ENCODE measurements around the gene RXYLT1. TPM values are rescaled to one million over a fixed set of nuclear protein-coding genes. Genes with fewer than 3 reads are reported as not detected.

Gene RXYLT1
- total RNA-seq, 1 donor from 2014 or later = 10.8 TPM

DNA sequence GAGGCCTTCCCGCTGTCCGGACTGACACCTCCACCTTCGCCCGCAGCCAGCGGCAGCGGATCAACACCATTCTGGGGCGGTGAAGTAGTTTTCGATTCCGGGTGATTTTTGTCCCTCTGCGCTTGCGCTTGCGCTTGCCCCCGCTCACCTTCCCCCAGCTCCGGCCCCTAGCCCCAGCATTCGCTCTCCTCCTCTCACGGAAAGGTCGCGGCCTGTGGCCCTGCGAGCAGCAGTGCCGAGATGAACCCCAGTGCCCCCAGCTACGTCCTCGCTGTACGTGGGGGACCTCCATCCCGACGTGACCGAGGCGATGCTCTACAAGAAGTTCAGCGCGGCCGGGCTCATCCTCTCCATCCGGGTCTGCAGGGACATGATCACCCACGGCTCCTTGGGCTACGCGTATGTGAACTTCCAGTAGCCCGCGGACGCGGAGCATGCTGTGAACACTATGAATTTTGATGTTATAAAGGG, 42.1 kb downstream of the RXYLT1 start:
- Mint-ChIP-seq H3K36me3 (peaks cover 2% of the 10 kb centered on the region), H3K27me3 (ENCODE audit: insufficient read depth, low read depth) (peaks cover 4% of the 10 kb centered on the region), H3K4me1 (no peaks in the 10 kb centered on the region), H3K9me3 (peaks cover 10% of the 10 kb centered on the region), H3K27ac (no peak overlapping the region), H3K4me3 (no peak overlapping the region)
- no peak overlapping the region for H3K9ac ChIP-seq
- no peak overlapping the region for H2AFZ ChIP-seq (replicated peaks)
- no peaks in the 10 kb centered on the region for H3K27me3 ChIP-seq
- no peaks in the 10 kb centered on the region for H3K79me2 ChIP-seq (ENCODE audit: low read depth)
- H3K4me3 ChIP-seq = no peak overlapping the region
- DNase-seq (ENCODE audit: low spot score) = no peak
- H3K36me3 ChIP-seq = no peaks in the 10 kb centered on the region
- no peaks in the 10 kb centered on the region for H4K20me1 ChIP-seq (ENCODE audit: low read depth)
- H3F3A ChIP-seq (ENCODE audit: low read depth) = no peaks in the 10 kb centered on the region
- no peak for TF ChIP-seq EZH2phosphoT487 (IDR thresholded peaks at IDR 0.05)
- no peak for TF ChIP-seq EZH2 (IDR thresholded peaks at IDR 0.05)
- TF ChIP-seq, protein P1, sequence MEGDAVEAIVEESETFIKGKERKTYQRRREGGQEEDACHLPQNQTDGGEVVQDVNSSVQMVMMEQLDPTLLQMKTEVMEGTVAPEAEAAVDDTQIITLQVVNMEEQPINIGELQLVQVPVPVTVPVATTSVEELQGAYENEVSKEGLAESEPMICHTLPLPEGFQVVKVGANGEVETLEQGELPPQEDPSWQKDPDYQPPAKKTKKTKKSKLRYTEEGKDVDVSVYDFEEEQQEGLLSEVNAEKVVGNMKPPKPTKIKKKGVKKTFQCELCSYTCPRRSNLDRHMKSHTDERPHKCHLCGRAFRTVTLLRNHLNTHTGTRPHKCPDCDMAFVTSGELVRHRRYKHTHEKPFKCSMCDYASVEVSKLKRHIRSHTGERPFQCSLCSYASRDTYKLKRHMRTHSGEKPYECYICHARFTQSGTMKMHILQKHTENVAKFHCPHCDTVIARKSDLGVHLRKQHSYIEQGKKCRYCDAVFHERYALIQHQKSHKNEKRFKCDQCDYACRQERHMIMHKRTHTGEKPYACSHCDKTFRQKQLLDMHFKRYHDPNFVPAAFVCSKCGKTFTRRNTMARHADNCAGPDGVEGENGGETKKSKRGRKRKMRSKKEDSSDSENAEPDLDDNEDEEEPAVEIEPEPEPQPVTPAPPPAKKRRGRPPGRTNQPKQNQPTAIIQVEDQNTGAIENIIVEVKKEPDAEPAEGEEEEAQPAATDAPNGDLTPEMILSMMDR (IDR thresholded peaks at IDR 0.05) = no peak
- no peaks in the 10 kb centered on the region for H3K9me3 ChIP-seq (ENCODE audit: low read depth)
- no peak overlapping the region for H3K4me2 ChIP-seq
- H3K4me1 ChIP-seq = no peaks in the 10 kb centered on the region
- H3K27ac ChIP-seq = no peak overlapping the region

DNA sequence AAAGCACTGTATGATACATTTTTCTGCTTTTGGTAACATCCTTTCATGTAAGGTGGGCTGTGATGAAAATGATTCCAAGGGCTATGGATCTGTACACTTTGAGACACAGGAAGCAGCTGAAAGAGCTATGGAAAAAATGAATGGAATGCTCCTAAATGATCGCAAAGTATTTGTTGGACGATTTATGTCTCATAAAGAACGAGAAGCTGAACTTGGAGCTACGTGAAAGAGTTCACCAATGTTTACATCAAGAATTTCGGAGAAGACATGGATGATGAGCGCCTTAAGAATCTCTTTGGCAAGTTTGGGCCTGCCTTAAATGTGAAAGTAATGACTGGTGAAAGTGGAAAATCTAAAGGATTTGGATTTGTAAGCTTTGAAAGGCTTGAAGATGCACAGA, 42.6 kb downstream of the RXYLT1 start:
- no peaks in the 10 kb centered on the region for H3F3A ChIP-seq (ENCODE audit: low read depth)
- H3K4me1 ChIP-seq = no peaks in the 10 kb centered on the region
- H3K36me3 ChIP-seq = no peaks in the 10 kb centered on the region
- H3K4me3 ChIP-seq = no peak overlapping the region
- H3K27me3 Mint-ChIP-seq (ENCODE audit: insufficient read depth, low read depth) = peaks cover 4% of the 10 kb centered on the region
- H4K20me1 ChIP-seq (ENCODE audit: low read depth) = no peaks in the 10 kb centered on the region
- no peak overlapping the region for H3K4me2 ChIP-seq
- H3K27ac Mint-ChIP-seq = no peak overlapping the region
- no peak overlapping the region for H3K9ac ChIP-seq
- no peak for DNase-seq (ENCODE audit: low spot score)
- H3K4me1 Mint-ChIP-seq = no peaks in the 10 kb centered on the region
- no peaks in the 10 kb centered on the region for H3K79me2 ChIP-seq (ENCODE audit: low read depth)
- H3K27me3 ChIP-seq = no peaks in the 10 kb centered on the region
- no peak overlapping the region for H2AFZ ChIP-seq (replicated peaks)
- no peaks in the 10 kb centered on the region for H3K9me3 ChIP-seq (ENCODE audit: low read depth)
- H3K4me3 Mint-ChIP-seq = no peak overlapping the region
- TF ChIP-seq EZH2phosphoT487 (IDR thresholded peaks at IDR 0.05) (no peak), EZH2 (IDR thresholded peaks at IDR 0.05) (no peak)
- TF ChIP-seq, protein P1 (IDR thresholded peaks at IDR 0.05) = no peak
- no peak overlapping the region for H3K27ac ChIP-seq
- H3K9me3 Mint-ChIP-seq = peaks cover 10% of the 10 kb centered on the region
- H3K36me3 Mint-ChIP-seq = peaks cover 2% of the 10 kb centered on the region

DNA sequence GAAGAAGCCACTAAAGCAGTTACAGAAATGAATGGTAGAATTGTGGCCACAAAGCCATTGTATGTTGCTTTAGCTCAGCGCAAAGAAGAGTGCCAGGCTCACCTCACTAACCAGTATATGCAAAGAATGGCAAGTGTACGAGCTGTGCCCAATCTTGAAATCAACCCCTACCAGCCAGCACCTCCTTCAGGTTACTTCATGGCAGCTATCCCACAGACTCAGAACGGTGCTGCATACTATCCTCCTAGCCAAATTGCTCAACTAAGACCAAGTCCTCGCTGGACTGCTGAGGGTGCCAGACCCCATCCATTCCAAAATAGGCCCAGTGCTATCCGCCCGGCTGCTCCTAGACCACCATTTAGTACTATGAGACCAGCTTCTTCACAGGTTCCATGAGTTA, 43.3 kb downstream of the RXYLT1 start:
- H2AFZ ChIP-seq (replicated peaks) = no peak overlapping the region
- no peak overlapping the region for H3K9ac ChIP-seq
- no peaks in the 10 kb centered on the region for H3K79me2 ChIP-seq (ENCODE audit: low read depth)
- H3K9me3 ChIP-seq (ENCODE audit: low read depth) = no peaks in the 10 kb centered on the region
- H4K20me1 ChIP-seq (ENCODE audit: low read depth) = no peaks in the 10 kb centered on the region
- H3K27ac ChIP-seq = no peak overlapping the region
- Mint-ChIP-seq H3K4me1 (no peaks in the 10 kb centered on the region), H3K27ac (no peak overlapping the region), H3K4me3 (no peak overlapping the region), H3K27me3 (ENCODE audit: insufficient read depth, low read depth) (peaks cover 4% of the 10 kb centered on the region), H3K9me3 (peaks cover 10% of the 10 kb centered on the region), H3K36me3 (peaks cover 2% of the 10 kb centered on the region)
- H3K4me3 ChIP-seq = no peak overlapping the region
- no peak overlapping the region for H3K4me2 ChIP-seq
- no peak for DNase-seq (ENCODE audit: low spot score)
- no peaks in the 10 kb centered on the region for H3K27me3 ChIP-seq
- H3K36me3 ChIP-seq = no peaks in the 10 kb centered on the region
- H3K4me1 ChIP-seq = no peaks in the 10 kb centered on the region
- TF ChIP-seq, protein P1 (IDR thresholded peaks at IDR 0.05) = no peak
- TF ChIP-seq EZH2phosphoT487 (IDR thresholded peaks at IDR 0.05) (no peak), EZH2 (IDR thresholded peaks at IDR 0.05) (no peak)
- no peaks in the 10 kb centered on the region for H3F3A ChIP-seq (ENCODE audit: low read depth)

All from neural progenitor cell (in vitro differentiated cells).